Activated T-cell treated with anti-CD3 and anti-CD28 coated beads, Interleukin-2, amount 50 U/mL, for 4 hours (primary cell): Measurements from ENCODE around the gene KPNA3. TPM values are rescaled to one million over a fixed set of nuclear protein-coding genes. Genes with fewer than 3 reads are reported as not detected.
"Not testable (repeated sequence)": the region's sequence is repeated elsewhere in the genome, so short reads cannot be mapped to it uniquely, and the experiment has no call there.

Source experiments
- ATAC-seq, 2 donors: fragments of 200-7000 bp; cut with Tn5 transposase; one replicate each; pipeline ENCODE4 v1.10.0; 2021
- DNase-seq: peaks from one replicate; pipeline ENCODE4 v3.0.0-alpha.2; 2020
- H3K27me3 Mint-ChIP-seq: one replicate; pipeline ENCODE4 v1.8.0; 2021; ENCODE audit warnings: low read depth, mixed read lengths
- H3K36me3 Mint-ChIP-seq: one replicate; pipeline ENCODE4 v1.8.0; 2022; ENCODE audit warnings: mixed read lengths; ENCODE audit not compliant: insufficient read depth
- H3K4me1 Mint-ChIP-seq: one replicate; pipeline ENCODE4 v1.8.0; 2021; ENCODE audit warnings: low read depth, mixed read lengths
- H3K4me3 Mint-ChIP-seq: one replicate; pipeline ENCODE4 v1.8.0; 2021; ENCODE audit warnings: mild to moderate bottlenecking, moderate library complexity, mixed read lengths
- H3K9me3 Mint-ChIP-seq: one replicate; pipeline ENCODE4 v1.8.0; 2021; ENCODE audit warnings: mixed read lengths
- total RNA-seq, 3 donors: library from RNA; stranded (reverse); gene quantifications; one replicate each; pipeline ENCODE4 v1.2.1, GENCODE V29; 2021

The KPNA3 gene
- total RNA-seq, 3 donors from 2014 or later = 65.1 to 76.3 (median 72.4) TPM

- Mint-ChIP-seq H3K4me1 (peaks cover 69% of the 10 kb centered on the region), H3K4me3 (no peak overlapping the region)
Observed at GRCh38 chr13:49786401-49787008, 6.0 kb downstream of the KPNA3 start.

DNA sequence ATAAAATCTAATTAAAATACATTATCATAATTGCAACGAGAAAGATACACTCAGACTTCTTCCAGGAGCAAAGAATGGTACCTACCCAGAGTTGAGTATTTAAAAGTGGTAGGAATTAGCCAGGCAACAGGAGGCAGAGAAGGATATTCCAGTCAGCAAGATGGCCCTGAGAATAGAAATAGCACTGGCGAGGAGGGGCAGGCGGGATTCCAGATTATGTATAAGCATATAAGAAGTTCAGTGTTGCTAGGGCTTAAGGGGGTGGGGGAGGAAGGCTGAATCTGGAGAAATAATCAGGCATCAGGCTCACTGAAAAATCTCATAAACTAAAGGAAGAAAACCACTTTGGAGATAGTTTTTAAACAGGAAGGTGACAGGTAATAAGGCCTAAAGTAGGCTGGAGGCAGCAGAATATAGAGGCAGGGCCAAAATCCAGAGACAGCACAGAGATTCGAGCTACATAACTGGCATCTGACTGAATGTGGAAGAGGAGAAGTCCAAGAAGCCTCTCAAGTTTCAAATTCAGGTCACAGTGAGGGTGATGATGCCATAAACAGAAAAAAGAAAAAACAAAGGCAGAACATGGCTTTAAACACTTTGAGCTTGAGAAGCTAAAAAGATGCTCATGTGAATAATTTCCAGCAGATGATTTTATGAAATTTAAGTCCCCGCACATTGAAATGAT, 7.5 kb downstream of the KPNA3 start:
- Mint-ChIP-seq H3K9me3 (no peaks in the 10 kb centered on the region), H3K36me3 (peaks cover 30% of the 10 kb centered on the region), H3K4me1 (peaks cover 64% of the 10 kb centered on the region), H3K27me3 (no peaks in the 10 kb centered on the region), H3K4me3 (no peak overlapping the region)
- ATAC-seq = no peak
- no peak for DNase-seq

More at GRCh38 chr13:49786401-49787008, 6.0 kb downstream of the KPNA3 start:
- Mint-ChIP-seq H3K27me3 (no peaks in the 10 kb centered on the region), H3K36me3 (peaks cover 30% of the 10 kb centered on the region), H3K9me3 (no peaks in the 10 kb centered on the region)
- DNase-seq (no peak), ATAC-seq (no peak)

DNA sequence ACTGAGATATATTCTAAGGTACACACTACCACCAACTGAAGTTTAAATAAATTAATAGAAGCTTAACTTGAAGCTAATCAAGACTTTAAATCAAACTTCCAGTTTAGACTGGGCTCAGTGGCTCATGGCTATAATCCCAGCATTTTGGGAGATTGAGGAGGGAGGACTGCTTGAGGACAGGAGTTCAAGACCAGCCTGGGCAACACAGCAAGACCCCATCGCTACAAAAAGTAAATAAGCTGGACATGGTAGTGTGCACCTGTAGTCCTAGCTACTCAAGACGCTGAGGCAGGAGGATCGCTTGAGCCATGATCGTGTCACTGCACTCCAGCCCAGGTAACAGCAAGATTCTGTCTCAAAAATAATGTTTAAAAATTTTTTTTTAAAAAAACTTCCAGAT, 8.6 kb downstream of the KPNA3 start:
- Mint-ChIP-seq H3K9me3 (no peaks in the 10 kb centered on the region), H3K4me1 (peaks cover 63% of the 10 kb centered on the region), H3K4me3 (no peak overlapping the region), H3K27me3 (no peaks in the 10 kb centered on the region), H3K36me3 (peaks cover 22% of the 10 kb centered on the region)
- DNase-seq (no peak), ATAC-seq (no peak)

GRCh38 chr13:49782784-49783183, 9.7 kb downstream of the KPNA3 start:
- Mint-ChIP-seq H3K27me3 (no peaks in the 10 kb centered on the region), H3K4me3 (no peak overlapping the region), H3K36me3 (peaks cover 19% of the 10 kb centered on the region), H3K9me3 (no peaks in the 10 kb centered on the region), H3K4me1 (peaks cover 65% of the 10 kb centered on the region)
- DNase-seq (no peak), ATAC-seq (no peak)

DNA sequence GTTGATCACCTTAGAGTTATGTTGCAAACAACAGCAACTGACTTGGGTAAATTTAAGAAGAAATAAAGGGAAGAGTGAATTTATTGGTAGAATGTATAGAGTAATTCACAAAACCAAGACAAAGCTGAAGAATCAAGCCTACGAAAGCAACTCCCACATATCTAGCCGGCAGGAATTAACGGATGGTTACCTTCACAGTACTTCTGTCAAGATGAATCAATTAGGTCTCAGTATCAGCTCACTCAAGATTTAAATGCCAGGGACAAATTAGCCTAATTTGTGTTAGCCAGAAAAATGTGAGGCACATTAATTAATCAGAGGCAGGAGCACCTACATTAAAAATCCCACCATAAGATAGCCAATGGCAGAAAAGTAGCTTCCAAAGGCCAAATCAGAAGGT, 10.7 kb downstream of the KPNA3 start:
- no peak for DNase-seq
- Mint-ChIP-seq H3K9me3 (no peaks in the 10 kb centered on the region), H3K36me3 (peaks cover 17% of the 10 kb centered on the region), H3K4me1 (peaks cover 66% of the 10 kb centered on the region), H3K4me3 (no peak overlapping the region), H3K27me3 (no peaks in the 10 kb centered on the region)
- ATAC-seq = no peak

DNA sequence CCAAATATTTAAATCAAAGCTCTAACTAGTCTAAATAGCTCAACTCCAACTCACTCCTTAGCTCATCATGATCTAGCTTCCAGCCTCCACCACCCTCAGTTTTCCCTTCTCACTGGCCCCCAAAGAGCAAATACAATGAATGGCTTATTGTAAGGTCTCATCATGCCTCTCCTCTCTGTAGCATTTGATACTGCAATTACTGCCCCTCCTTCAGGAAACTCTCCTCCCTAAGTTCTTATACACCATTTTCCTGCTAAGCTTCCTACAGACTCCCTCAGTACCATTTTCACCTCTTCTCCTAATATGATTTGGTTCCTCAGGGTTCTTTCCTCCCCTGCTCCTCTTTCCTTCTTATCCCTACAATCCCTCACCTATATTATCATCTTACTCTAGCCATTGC, 12.8 kb downstream of the KPNA3 start:
- Mint-ChIP-seq H3K36me3 (peaks cover 5% of the 10 kb centered on the region), H3K27me3 (no peaks in the 10 kb centered on the region), H3K9me3 (no peaks in the 10 kb centered on the region), H3K4me1 (peaks cover 61% of the 10 kb centered on the region), H3K4me3 (no peak overlapping the region)
- ATAC-seq (no peak), DNase-seq (no peak)

- H3K36me3 Mint-ChIP-seq = peaks cover 5% of the 10 kb centered on the region
- H3K27me3 Mint-ChIP-seq = no peaks in the 10 kb centered on the region
- no peak for ATAC-seq
- H3K4me3 Mint-ChIP-seq = no peak overlapping the region
- DNase-seq = no peak
- H3K9me3 Mint-ChIP-seq = no peaks in the 10 kb centered on the region
- H3K4me1 Mint-ChIP-seq = peaks cover 58% of the 10 kb centered on the region
Observed at GRCh38 chr13:49777746-49778614, 14.5 kb downstream of the KPNA3 start.

DNA sequence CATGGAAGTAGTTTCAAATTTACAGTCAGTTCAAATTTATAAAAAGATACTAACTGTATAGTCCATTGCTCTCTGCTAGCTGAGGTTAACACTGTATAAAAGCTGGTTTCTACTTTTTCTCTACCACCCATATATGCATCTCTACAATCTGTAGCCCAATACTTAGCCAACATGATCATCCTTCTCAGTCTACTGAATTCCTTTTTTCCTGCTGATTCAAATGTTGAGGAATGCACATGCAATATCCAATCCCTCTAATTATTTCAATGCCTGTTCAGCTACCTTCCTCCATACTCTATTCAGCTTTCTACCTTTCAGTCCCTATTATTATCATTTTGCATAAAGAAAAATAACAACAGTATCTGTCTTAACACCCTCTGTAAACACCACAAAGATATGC, 15.6 kb downstream of the KPNA3 start:
- DNase-seq (no peak), ATAC-seq (no peak)
- Mint-ChIP-seq H3K9me3 (no peaks in the 10 kb centered on the region), H3K4me1 (peaks cover 58% of the 10 kb centered on the region), H3K4me3 (no peak overlapping the region), H3K36me3 (peaks cover 6% of the 10 kb centered on the region), H3K27me3 (no peaks in the 10 kb centered on the region)

- DNase-seq (no peak), ATAC-seq (no peak)
- Mint-ChIP-seq H3K9me3 (no peaks in the 10 kb centered on the region), H3K27me3 (no peaks in the 10 kb centered on the region), H3K4me1 (peaks cover 41% of the 10 kb centered on the region), H3K4me3 (no peak overlapping the region), H3K36me3 (peaks cover 6% of the 10 kb centered on the region)
Observed at GRCh38 chr13:49774376-49775005, 18.0 kb downstream of the KPNA3 start.

- H3K4me3 Mint-ChIP-seq = no peak overlapping the region
Observed at GRCh38 chr13:49772828-49773227, 19.7 kb downstream of the KPNA3 start.

GRCh38 chr13:49761811-49762210, 30.7 kb downstream of the KPNA3 start:
- not testable (repeated sequence) for DNase-seq, ATAC-seq, H3K4me3 Mint-ChIP-seq, H3K9me3 Mint-ChIP-seq, H3K27me3 Mint-ChIP-seq
- H3K4me1 Mint-ChIP-seq = peaks cover 44% of the 10 kb centered on the region
- H3K36me3 Mint-ChIP-seq = peaks cover 16% of the 10 kb centered on the region

More at GRCh38 chr13:49772828-49773227, 19.7 kb downstream of the KPNA3 start:
- H3K27me3 Mint-ChIP-seq = no peaks in the 10 kb centered on the region
- DNase-seq (no peak), ATAC-seq (no peak)
- peaks cover 37% of the 10 kb centered on the region for H3K4me1 Mint-ChIP-seq
- peaks cover 6% of the 10 kb centered on the region for H3K36me3 Mint-ChIP-seq
- H3K9me3 Mint-ChIP-seq = no peaks in the 10 kb centered on the region

GRCh38 chr13:49760558-49760957, 31.9 kb downstream of the KPNA3 start:
- H3K4me1 Mint-ChIP-seq = peaks cover 44% of the 10 kb centered on the region
- no peaks in the 10 kb centered on the region for H3K27me3 Mint-ChIP-seq
- ATAC-seq (no peak), DNase-seq (no peak)
- H3K36me3 Mint-ChIP-seq = peaks cover 16% of the 10 kb centered on the region
- H3K4me3 Mint-ChIP-seq = no peak overlapping the region
- H3K9me3 Mint-ChIP-seq = no peaks in the 10 kb centered on the region

DNA sequence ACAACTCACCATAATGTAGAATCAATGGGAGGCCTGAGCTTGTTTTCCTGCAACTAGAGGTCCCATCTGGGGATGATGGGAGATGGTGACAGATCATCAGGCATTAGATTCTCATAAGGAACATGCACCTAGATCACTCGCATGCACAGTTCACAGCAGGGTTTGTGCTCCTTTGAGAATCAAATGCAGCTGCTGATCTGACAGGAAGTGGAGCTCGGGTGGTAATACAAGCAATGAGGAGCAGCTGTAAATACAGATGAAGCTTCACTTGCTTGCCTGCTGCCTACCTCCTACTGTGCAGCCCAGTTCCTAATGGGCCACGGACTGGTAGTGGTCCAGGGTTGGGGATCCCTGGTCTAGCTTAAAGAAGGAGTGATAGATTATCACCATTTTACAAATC, 33.0 kb downstream of the KPNA3 start:
- no peak for DNase-seq
- H3K4me3 Mint-ChIP-seq = no peak overlapping the region
- no peak for ATAC-seq
- H3K4me1 Mint-ChIP-seq = peaks cover 46% of the 10 kb centered on the region
- no peaks in the 10 kb centered on the region for H3K9me3 Mint-ChIP-seq
- peaks cover 15% of the 10 kb centered on the region for H3K36me3 Mint-ChIP-seq
- no peaks in the 10 kb centered on the region for H3K27me3 Mint-ChIP-seq

DNA sequence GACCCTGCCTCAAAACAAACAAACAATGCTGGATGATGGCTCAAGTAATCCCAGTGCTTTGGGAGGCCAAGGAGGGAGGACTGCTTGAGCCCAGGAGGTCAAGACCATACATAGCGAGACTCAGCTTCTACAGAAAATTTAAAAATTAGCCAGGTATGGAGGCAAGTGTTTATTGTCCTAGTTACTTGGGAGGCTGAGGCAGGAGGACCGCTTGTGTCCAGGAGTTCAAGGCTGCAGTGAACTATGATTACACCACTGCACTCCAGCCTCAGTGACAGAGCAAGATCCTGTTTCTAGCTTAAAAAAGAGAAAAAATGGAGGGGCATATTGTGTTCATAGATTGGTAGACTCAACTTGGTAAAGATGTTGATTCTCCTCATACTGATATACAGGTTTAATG, 36.2 kb downstream of the KPNA3 start:
- peaks cover 5% of the 10 kb centered on the region for H3K36me3 Mint-ChIP-seq

More for the DNA sequence above, 36.2 kb downstream of the KPNA3 start:
- no peak for ATAC-seq
- Mint-ChIP-seq H3K4me3 (no peak overlapping the region), H3K4me1 (peaks cover 53% of the 10 kb centered on the region), H3K9me3 (no peaks in the 10 kb centered on the region), H3K27me3 (no peaks in the 10 kb centered on the region)
- no peak for DNase-seq
